ENCODE measurements around the gene GSTO2. TPM values are rescaled to one million over a fixed set of nuclear protein-coding genes. Genes with fewer than 3 reads are reported as not detected.

GSTO2 gene
- total and polyA plus RNA-seq, 2 of the 13 experiments (the other 11 are each of a cell fraction or from before 2014, with no cell fraction given): 2.1 to 7.9 TPM

GRCh38 chr10:104288355-104288754, 19.4 kb downstream of the GSTO2 start (continued):
- 0 out of 2 replicates have a peak, but pooled peaks have one; percentile 26 for TF ChIP-seq TFDP2 (CRISPR knock-in tag; IDR thresholded peaks at IDR 0.05)
- peak; percentile 54; the same call in 1 of the 2 replicates for TF ChIP-seq ZNF784 (CRISPR knock-in tag; IDR thresholded peaks at IDR 0.05; ENCODE audit: borderline replicate concordance)
- TF ChIP-seq ZNF367 (CRISPR knock-in tag; IDR thresholded peaks at IDR 0.05; ENCODE audit: borderline replicate concordance): no peak
- TF ChIP-seq ZNF598 (CRISPR knock-in tag; IDR thresholded peaks at IDR 0.05; ENCODE audit: borderline replicate concordance): no peak
- TF ChIP-seq ZNF431 (CRISPR knock-in tag; IDR thresholded peaks at IDR 0.05; ENCODE audit: borderline replicate concordance, low read depth): no peak
- TF ChIP-seq, protein P1, sequence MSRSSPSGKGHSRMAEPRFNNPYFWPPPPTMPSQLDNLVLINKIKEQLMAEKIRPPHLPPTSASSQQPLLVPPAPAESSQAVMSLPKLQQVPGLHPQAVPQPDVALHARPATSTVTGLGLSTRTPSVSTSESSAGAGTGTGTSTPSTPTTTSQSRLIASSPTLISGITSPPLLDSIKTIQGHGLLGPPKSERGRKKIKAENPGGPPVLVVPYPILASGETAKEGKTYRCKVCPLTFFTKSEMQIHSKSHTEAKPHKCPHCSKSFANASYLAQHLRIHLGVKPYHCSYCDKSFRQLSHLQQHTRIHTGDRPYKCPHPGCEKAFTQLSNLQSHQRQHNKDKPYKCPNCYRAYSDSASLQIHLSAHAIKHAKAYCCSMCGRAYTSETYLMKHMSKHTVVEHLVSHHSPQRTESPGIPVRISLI (CRISPR knock-in tag; IDR thresholded peaks at IDR 0.05; ENCODE audit: borderline replicate concordance): no peak
- TF ChIP-seq ZNF337 (CRISPR knock-in tag; IDR thresholded peaks at IDR 0.05; ENCODE audit: borderline replicate concordance, low read depth): 0 out of 2 replicates have a peak, but pooled peaks have one; percentile 25
- TF ChIP-seq SALL2 (CRISPR knock-in tag; IDR thresholded peaks at IDR 0.05): no peak
- 0 out of 2 replicates have a peak, but pooled peaks have one; percentile 8 for TF ChIP-seq CTCF (CRISPR knock-in tag; IDR thresholded peaks at IDR 0.05)
- TF ChIP-seq, protein P2, sequence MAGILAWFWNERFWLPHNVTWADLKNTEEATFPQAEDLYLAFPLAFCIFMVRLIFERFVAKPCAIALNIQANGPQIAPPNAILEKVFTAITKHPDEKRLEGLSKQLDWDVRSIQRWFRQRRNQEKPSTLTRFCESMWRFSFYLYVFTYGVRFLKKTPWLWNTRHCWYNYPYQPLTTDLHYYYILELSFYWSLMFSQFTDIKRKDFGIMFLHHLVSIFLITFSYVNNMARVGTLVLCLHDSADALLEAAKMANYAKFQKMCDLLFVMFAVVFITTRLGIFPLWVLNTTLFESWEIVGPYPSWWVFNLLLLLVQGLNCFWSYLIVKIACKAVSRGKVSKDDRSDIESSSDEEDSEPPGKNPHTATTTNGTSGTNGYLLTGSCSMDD (CRISPR knock-in tag; IDR thresholded peaks at IDR 0.05): no peak
- TF ChIP-seq MAFK (conservative IDR thresholded peaks at IDR 0.05 in 1 of 2, IDR thresholded peaks at IDR 0.05 in 1 of 2; ENCODE audit: low read length in 2 of 2): peak in 1 of 2 experiments; percentile 5; a peak in 1 of 4 replicates
- no peak for TF ChIP-seq ZNF629 (CRISPR knock-in tag; conservative IDR thresholded peaks at IDR 0.05)
- 0 out of 2 replicates have a peak, but pooled peaks have one; percentile 36 for TF ChIP-seq NR2C2 (CRISPR knock-in tag; IDR thresholded peaks at IDR 0.05; ENCODE audit: borderline replicate concordance)
- TF ChIP-seq ERF (CRISPR knock-in tag; IDR thresholded peaks at IDR 0.05): peak; percentile 68
- peak; percentile 73; the same call in 1 of the 2 replicates for TF ChIP-seq TBX3 (IDR thresholded peaks at IDR 0.05; ENCODE audit: borderline replicate concordance)
- TF ChIP-seq BORCS8-MEF2B (CRISPR knock-in tag; IDR thresholded peaks at IDR 0.05): no peak
- peak; percentile 76; the same call in 1 of the 2 replicates for TF ChIP-seq HHEX (CRISPR knock-in tag; IDR thresholded peaks at IDR 0.05)
- TF ChIP-seq ZNF12 (CRISPR knock-in tag; IDR thresholded peaks at IDR 0.05): peak; percentile 52; the same call in 1 of the 2 replicates
- TF ChIP-seq, protein P3, sequence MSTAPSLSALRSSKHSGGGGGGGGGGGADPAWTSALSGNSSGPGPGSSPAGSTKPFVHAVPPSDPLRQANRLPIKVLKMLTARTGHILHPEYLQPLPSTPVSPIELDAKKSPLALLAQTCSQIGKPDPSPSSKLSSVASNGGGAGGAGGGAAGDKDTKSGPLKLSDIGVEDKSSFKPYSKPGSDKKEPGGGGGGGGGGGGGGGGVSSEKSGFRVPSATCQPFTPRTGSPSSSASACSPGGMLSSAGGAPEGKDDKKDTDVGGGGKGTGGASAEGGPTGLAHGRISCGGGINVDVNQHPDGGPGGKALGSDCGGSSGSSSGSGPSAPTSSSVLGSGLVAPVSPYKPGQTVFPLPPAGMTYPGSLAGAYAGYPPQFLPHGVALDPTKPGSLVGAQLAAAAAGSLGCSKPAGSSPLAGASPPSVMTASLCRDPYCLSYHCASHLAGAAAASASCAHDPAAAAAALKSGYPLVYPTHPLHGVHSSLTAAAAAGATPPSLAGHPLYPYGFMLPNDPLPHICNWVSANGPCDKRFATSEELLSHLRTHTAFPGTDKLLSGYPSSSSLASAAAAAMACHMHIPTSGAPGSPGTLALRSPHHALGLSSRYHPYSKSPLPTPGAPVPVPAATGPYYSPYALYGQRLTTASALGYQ (CRISPR knock-in tag; IDR thresholded peaks at IDR 0.05): no peak; the same call in 1 of the 2 replicates
- TF ChIP-seq MIER2 (CRISPR knock-in tag; IDR thresholded peaks at IDR 0.05): no peak
- TF ChIP-seq CBX1 (IDR thresholded peaks at IDR 0.05; ENCODE audit: low read depth): no peak

All from HepG2 (cell line).